Stimulated activated CD8-positive, alpha-beta memory T cell treated with anti-CD3 and anti-CD28 coated beads, Interleukin-12 subunit alpha, Interleukin-12 subunit beta, amount 100 ng/mL, for 4 hours (primary cell): Measurements from ENCODE around the gene TAAR1.
"Not testable (repeated sequence)": the region's sequence is repeated elsewhere in the genome, so short reads cannot be mapped to it uniquely, and the experiment has no call there.

Source experiments
- DNase-seq: peaks from one replicate; pipeline ENCODE4 v3.0.0-alpha.2; 2020; ENCODE audit warnings: low read depth

The TAAR1 gene, protein sequence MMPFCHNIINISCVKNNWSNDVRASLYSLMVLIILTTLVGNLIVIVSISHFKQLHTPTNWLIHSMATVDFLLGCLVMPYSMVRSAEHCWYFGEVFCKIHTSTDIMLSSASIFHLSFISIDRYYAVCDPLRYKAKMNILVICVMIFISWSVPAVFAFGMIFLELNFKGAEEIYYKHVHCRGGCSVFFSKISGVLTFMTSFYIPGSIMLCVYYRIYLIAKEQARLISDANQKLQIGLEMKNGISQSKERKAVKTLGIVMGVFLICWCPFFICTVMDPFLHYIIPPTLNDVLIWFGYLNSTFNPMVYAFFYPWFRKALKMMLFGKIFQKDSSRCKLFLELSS

DNA sequence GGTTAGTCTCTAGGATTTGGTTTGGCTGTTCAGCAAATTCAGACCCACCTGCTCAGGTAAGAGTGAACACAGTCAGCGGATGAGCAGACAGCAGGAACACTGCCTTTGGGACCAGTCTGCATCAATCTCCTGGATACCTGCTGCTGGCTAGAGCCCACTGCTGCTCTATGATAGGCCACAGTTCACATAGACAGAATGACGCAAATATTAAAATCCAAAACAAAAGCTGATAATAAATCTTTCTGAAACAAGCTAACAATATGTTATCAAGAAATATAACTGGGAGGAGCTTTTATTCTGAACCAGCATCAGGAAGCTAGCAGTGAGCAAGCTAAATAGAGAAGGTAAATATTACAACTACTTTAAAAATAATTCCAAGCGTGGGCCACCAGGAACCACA lies at the start of gene TAAR1:
TSS of gene TAAR1 (minus strand) at position 101 of the 400 bp plus-strand sequence. CDS start 13,179 bp downstream, outside the sequence.
- no peak for DNase-seq

DNA sequence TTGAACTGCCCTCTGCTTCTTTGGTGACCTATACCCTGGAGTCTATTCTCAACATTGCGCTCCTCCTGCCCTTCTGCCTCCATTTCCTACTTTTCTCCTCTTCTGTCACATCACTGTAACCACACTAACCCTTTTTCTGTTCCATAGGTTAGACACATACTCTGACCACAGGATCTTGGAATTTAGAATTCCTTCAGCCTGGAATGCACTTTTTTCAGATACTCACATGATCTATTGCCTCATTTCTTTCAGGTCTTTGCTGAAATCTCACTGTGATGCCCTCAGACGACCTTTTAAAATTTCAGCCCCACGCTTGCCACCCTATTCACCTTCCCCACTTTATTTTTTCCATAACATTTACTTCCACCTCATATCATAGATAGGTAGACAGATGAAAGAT lies 49.8 kb upstream of the TAAR1 start:
- no peak for DNase-seq

DNA sequence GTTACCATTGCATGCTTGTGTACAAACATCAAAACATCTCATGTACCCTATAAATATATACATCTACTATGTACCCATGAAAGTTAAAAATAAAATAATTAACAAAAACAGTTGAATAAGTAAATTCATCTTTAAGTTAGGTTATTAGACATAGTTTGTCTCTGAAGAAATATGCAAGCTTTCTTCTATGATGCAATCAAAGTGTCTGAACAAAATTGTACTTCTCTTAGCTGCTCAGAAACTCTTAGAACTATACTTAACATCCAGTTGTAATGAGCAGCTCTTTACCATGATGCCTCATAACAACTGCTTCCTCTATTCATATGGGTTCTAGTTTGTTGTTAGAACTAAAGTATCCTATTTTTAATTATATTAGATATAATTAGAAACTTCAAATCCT lies 49.0 kb upstream of the TAAR1 start:
- no peak for DNase-seq

DNA sequence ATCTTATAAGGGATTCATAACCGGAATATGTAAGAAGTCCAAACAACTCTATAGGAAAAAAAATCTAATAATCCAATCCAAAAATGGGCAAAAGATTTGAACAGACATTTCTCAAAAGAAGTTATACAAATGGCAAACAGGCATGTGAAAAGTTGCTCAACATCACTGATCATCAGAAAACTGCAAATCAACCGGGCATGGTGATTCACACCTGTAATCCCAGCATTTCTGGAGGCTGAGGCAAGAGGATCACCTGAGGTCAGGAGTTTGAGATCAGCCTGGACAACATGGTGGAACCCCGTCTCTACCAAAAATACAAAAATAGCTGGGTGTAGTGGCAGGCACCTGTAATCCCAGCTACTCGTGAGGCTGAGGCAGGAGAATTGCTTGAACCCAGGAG lies 47.8 kb upstream of the TAAR1 start:
- not testable (repeated sequence) for DNase-seq

DNA sequence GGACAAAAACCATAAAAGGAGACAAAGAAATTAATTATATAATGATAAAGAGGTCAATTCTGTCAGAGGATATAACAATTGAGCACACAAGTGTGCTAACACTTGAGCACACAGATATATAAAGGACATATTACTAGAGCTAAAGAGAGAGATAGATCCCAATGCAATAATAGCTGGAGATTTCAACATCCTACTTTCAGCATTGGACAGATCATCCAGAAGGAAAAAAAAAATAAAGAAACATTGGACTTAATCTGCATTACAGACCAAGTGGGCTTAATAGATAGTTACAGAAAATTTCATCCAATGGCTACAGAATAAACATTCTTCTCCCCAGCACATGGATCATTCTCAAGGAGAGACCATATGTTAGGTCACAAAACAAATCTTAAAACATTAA lies 45.0 kb upstream of the TAAR1 start:
- DNase-seq = no peak

DNA sequence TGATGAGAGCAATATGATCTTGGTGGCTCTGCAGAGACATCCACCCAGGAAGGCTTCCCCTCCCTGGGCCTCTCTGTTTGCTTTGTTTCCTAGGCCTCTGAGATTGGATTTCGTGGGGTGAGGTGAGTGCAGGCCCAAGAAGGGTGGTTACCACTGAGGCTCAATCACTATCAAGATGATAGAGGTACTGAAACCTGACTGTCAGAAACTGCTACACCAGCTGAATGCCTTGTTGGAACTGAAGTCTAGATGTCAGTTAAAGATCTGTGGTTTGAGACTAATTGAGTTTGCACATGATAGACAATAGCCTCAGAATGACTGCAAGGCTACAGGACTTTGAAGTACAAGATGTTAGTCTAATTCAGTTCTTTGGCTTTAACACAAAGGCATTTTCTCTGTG lies 39.6 kb upstream of the TAAR1 start:
- DNase-seq = no peak

DNA sequence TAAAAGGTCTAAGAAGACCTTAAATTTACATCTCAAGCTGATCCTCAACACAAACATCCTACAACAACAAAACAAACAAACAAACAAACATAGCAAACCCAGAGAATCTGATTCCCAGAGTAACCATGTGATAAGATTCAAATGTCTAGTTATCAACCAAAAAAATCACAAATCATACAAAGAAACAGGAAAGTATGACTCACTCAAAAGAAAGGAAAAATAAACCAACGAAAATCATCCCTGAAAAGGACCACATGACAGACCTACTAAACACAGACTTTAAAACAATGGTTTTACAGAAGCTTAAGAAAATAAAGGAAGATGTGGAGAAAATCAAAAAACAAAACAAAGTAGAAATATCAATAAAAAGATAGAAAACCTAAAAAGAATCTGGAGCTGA lies 36.8 kb upstream of the TAAR1 start:
- DNase-seq = no peak

DNA sequence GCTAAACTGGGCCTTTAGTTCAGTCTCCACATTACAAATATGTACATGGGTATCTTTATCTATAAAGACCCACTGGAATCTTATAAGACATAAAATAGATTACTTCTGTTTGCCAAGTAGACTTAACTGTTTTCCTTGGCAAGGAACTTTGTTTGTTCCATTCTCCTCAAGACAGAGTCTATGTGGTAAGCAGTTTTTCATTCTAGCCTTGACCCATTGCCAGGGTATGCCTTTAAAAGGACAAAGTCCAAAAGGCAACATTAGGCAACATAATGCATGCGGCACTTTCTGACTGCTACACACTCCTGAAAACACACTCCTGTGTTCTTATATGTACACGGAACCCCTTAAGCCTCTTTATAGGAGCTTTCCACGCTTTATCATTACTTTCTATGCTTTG lies 34.5 kb upstream of the TAAR1 start:
- DNase-seq = no peak

DNA sequence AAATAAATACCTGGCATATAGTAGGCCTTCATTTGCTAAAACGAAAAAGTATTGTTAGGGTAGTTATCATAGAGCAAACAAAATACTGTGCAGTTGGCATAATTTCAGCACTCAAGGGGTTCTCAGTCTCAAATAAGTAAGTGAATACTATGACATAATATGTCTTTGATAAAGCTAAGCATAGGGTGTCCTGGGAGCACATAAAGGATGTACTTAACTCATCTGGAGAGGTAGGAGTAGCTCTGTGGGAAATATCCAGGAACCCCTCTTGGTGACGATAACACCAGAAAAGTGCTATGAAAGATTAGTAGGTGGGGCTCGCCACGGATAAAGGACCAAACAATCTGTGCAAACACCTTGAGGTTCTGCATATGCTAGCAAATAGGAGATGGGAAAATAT lies 31.7 kb upstream of the TAAR1 start:
- no peak for DNase-seq

DNA sequence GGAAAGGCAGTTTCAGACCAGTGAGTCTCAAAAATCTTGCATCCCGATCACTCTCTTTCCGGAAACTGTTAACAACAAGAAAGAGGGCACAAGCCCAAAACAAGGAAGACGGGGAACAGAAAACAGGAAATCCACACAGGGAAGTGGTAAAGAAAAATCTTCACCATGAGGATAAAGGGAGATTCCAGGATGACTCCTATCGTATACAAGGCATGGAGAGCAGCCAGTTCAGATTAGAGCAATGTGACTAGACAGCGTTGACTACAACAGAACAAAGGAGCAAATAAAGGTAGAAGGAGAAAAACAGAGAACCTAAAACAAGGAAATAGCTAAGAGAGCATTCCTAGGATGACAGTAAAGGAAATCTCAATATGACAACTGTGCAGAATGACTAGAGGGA lies 28.3 kb upstream of the TAAR1 start:
- DNase-seq = no peak

DNA sequence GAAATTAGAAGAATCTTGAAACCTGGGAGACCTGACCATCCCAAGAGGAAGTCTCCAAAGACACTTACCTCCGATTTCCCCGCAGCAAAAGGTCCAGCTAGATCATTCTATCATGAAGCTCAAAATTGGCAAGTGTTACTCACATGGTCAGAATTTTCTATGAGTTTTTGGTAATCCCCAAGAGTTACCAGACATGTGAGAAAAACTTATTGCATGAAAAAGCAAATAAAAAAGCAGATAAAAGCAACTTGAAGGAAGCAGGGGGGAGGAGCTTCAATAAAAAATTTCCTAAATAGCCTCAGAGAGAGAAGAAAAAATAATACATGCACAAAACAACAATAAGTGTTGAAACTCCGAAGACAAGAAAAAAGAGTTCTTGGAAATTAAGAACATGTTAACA lies 27.5 kb upstream of the TAAR1 start:
- no peak for DNase-seq

DNA sequence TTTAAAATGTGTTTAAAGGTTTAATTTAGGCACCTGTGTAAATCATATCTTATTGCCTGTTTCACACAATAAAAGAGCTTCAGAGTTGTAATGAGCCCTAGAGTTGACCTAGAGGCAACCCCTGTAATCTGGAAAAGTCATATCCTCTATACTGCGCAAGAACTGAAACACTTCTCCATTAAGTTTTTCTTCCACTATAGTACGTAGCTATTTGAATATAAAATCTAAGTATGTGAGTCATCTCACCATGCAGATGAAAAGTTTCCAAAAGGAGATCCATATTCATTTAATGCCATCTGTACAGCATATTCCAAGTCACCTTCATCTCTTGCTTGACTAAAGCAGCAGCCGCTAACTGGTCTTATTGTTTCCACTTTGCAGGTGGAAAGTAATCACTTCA lies 26.0 kb upstream of the TAAR1 start:
- no peak for DNase-seq

DNA sequence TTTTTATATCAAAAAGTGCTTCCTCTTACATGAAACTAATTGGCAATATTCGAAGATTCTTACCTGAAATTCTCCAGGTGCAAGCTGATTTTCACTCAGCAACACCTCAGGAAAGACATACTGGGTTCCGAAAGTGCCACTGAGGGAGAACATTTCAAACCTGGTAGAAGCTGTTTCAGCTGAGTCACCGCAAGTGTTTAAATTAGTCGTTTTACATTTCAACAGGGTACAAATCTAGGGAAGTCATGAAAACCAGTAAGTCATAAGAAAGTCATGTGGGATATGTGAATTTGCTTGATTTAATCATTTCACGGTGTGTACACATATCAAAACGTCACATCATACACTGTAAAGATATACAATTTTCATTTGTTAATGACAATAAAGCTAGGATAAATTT lies 25.3 kb upstream of the TAAR1 start:
- DNase-seq = no peak

DNA sequence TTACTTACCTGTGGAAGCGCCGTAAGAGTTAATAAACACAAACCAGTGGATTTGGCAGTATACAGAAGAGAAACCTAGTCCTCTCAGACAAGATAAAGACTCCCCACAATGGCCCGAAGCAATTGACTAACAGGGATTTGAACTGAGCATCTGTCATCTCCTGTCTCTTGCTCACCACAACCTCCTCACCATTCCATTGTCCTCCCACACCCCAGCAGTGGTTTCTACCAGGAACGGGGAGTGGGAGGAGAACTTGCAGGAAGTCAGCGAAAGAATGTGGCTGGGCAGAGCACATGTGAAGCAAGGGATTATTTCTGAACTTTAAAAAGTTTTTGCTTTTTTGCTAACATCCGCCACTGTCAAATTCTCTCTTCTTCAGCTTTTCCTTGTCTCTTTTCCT lies 24.6 kb upstream of the TAAR1 start:
- DNase-seq = no peak

DNA sequence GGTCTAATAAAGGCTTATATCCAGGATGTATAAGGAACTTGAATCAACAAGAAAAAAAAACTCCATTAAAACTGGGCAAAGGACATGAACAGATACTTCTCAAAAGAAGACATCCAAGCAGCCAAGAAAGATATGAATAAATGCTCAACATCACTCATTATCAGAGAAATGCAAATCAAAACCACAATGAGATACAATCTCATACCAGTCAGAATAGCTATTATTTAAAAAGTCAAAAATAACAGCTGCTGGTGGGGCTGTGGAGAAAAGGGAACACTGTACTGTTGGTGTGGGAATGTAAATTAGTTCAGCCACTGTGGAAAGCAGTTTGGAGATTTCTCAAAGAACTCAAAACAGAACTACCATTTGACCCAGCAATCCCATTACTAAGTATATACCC lies 20.1 kb upstream of the TAAR1 start:
- DNase-seq = not testable (repeated sequence)

DNA sequence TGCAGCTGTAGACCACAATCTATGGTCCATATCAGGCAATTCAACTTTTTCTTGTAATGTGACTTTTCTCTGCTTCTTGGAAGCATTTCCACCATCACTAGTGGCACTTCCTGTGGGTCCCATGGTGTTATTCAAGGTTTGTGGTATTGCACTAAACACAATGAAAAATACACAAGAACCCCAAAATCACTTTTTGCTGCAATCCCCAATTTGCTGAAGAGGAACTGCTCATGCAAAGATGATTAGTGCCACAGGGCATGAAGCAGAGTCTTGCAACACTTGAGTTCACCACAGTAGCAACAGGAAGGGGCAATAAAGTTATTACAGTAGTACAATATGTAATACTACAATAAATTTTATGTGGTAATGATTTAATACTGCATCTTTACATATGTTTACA lies 16.8 kb upstream of the TAAR1 start:
- DNase-seq = no peak

DNA sequence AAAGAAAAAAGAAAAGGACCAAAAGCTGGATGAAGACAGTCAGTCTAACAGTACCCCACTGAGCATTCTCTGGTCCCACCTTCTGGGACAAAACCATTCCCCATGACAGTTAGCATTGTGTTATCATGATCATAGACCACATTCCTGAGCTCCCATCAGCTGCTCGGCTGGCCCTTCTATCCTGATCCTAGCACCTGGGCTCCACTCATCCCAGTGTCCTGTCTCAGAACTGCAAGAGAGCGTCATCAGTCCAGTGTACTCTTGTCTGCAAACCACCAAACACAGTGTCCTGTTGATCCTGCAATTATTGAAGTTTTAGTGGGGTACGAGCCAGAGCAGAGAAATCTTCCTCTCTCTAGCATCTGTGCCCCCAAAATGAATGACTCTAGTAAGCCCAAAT lies 16.0 kb upstream of the TAAR1 start:
- no peak for DNase-seq

DNA sequence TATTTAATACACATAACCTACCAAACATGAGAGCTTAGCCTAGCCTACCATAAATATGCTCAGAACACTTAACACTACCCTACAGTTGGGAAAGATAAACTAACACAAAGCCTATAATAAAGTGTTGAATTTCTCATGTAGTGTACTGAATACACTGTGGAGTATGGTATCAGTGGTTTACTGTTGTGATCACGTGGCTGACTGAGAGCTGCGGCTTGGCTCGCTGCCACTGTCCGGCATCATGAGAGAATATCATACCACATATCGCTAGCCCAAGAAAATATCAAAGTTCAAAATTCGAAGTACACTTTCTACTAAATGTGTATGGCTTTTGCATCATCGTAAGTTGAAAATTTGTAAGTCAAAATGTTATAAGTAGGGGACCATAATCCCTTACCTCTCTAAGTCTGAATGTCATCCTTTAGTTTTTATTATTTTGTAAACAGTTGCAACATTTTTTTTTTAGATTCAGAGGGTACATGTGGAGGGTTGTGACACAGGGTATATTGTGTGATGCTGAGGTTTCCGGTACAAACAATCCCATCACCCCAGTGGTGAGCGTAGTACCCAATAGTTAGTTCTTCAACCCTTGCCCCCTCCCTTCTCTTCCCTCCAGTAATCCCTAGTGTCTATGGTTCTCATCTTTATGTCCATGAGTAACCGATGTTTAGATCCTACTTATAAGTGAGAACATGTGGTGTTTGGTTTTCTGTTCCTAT lies 14.6 kb upstream of the TAAR1 start:
- no peak for DNase-seq

DNA sequence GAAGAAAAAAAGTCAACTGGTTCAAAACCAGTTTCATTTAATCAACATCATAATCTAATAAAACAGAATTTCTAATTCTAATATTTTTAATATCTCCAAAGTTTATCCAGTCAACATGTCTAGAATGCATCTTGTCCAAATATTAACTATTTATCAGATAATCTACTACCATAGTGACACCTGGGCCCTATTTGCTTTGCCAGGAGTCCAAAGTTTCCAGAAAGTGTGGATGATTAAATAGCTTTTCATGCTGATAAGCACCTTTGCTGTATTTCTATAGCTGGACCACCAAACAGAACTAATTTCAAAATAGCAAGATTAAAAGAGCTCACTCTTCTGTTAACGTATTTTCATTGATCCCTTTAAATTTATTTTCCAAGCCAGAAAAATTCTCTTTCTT lies 12.3 kb upstream of the TAAR1 start:
- no peak for DNase-seq

DNA sequence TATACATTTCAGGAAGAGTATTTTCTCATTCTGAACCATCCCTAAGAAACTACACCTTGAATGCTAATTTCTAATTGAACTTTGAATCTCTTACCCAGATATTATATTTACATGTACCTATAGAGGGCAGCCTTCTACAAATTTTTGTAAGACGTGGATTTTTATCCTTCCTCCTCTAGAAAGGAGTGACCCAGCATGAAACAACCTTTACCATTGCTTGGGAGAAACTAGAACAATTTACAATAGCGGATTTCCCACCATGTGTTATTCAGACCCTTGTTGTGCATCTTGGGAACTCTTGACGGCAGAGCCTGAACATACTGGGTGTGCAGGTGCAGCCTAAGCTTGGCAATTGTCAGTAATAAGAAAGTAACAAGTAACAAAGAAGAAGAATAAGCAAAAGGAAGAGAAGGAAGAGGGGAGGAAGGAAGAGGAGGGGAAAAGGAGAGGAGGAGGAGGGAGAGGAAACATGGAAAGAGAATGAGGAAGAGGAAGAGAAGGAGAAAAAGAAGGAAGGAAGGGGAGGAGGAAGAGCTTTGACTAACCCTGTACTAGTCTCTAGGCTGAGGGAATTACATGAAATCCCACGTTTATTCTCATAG lies 10.8 kb upstream of the TAAR1 start:
- no peak for DNase-seq

DNA sequence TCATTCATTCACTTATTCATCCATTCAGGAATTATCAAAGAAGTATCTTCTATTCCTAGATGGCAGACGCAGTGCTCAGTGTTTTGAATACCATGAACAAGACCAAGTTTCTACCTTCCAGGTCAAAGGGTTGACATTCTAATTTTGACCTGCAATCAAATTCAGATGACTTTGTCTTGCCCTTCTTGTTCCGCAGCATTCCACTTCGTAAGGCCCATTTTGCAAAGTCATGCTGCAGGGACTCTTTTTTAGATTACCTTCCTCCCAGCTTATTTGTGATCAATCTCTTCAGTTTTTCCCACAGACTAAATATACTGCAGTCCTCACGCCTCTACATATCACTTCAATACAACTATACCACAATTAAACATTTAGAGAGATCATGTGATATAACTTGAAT lies 7.1 kb upstream of the TAAR1 start:
- no peak for DNase-seq

DNA sequence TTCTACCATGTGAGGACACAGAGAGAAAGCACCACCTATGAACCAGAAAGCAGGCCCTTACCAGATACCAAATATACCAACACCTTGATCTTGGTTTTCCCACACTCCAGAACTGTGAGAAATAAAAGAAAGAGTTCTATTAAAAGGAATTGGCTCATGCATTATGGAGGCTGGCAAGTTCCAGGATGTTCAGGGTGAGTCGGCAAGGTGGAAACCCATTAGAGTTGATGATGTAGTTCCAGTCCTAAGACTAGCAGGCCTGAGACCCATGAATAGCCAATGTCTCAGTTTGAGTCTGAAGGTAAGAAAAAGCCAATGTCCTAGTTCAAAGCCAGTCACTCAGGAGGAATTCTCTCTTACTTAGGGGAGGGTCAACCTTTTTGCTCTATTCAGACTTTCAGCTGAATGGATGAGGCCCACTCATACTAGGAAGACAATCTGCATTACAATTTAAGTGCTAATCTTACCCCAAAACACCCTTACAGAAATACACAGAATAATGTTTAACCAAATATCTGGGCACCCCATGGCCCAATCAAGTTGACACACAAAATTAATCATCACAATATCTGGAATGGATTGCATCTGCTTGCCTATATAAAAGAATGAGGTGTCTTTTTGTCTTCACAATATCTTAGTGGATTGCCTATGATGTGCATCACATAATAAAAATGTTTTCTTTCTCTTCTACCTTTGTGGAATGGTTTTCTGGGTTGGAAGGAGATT lies 5.5 kb upstream of the TAAR1 start:
- no peak for DNase-seq

DNA sequence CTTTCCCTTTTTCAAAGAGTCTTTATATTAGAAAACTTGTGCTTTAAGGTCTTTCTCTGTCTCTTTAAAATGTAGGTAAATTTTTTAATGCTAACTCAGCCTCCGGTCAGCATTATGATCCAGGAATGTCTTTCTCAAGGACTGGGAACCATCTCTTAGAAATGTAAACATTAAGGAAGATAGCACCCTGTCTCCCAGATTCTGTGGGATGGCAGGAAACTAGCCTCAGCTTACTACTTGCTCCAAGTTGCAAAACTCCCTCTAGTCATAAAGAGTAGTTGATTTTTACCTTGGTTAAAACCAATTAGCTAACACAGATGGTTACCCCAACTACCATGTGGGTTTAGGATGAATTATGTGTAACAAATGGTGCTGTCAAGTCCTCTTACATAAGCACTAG lies 4.7 kb upstream of the TAAR1 start:
- no peak for DNase-seq
